ENCODE data around the gene SRC.

GRCh38 chr20:37359331-37359730 lies 13.4 kb downstream of the SRC start:
- TF ChIP-seq, protein P1, sequence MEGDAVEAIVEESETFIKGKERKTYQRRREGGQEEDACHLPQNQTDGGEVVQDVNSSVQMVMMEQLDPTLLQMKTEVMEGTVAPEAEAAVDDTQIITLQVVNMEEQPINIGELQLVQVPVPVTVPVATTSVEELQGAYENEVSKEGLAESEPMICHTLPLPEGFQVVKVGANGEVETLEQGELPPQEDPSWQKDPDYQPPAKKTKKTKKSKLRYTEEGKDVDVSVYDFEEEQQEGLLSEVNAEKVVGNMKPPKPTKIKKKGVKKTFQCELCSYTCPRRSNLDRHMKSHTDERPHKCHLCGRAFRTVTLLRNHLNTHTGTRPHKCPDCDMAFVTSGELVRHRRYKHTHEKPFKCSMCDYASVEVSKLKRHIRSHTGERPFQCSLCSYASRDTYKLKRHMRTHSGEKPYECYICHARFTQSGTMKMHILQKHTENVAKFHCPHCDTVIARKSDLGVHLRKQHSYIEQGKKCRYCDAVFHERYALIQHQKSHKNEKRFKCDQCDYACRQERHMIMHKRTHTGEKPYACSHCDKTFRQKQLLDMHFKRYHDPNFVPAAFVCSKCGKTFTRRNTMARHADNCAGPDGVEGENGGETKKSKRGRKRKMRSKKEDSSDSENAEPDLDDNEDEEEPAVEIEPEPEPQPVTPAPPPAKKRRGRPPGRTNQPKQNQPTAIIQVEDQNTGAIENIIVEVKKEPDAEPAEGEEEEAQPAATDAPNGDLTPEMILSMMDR (conservative IDR thresholded peaks at IDR 0.05; ENCODE audit: low read depth, low read length), result no peak
- TF ChIP-seq EZH2 (IDR thresholded peaks at IDR 0.05; ENCODE audit: low read length, unreplicated experiment), result no peak

All from PC-3 (cell line).